ENCODE data around the gene BORCS6. TPM values are rescaled to one million over a fixed set of nuclear protein-coding genes. Genes with fewer than 3 reads are reported as not detected.

BORCS6 gene
- total and polyA plus RNA-seq, 2 of the 13 experiments (the other 11 are each of a cell fraction or from before 2014, with no cell fraction given), result 2.0 to 5.1 TPM

- WGBS (ENCODE audit: low lambda C conversion rate), result under 1% methylated on average over 25 of the region's 25 CpGs
- Histone ChIP-seq H3K27ac (ENCODE audit: extremely low read length, insufficient read depth, low read length) (peak overlapping the region; percentile 81), H3K36me3 (replicated peaks in 1 of 2; ENCODE audit: control insufficient read depth in 1 of 2, insufficient read depth in 2 of 2, low read length in 2 of 2) (no peaks in the 10 kb centered on the region), H2AFZ (ENCODE audit: low read length) (no peak overlapping the region), H3K4me3 (replicated peaks in 1 of 3; ENCODE audit: insufficient read depth in 1 of 3, low read depth in 2 of 3, low read length in 3 of 3) (peak overlapping the region; percentile 74 to 93 (median 77)), H3K4me1 (ENCODE audit: insufficient read depth, low read length) (peaks cover 39% of the 10 kb centered on the region), H3K9me3 (ENCODE audit: low read length) (no peaks in the 10 kb centered on the region), H4K20me1 (ENCODE audit: insufficient read depth, low read length) (peaks cover 6% of the 10 kb centered on the region), H3K9ac (ENCODE audit: insufficient read depth, low read depth, low read length) (peak overlapping the region; percentile 82), H3K79me2 (ENCODE audit: insufficient read depth, low read length) (peaks cover 8% of the 10 kb centered on the region), H3K27me3 (ENCODE audit: control insufficient read depth in 1 of 2, insufficient read depth in 2 of 2, low read length in 2 of 2) (no peaks in the 10 kb centered on the region; a peak in 1 of 5 replicates), H3K4me2 (ENCODE audit: low read depth, low read length) (peak overlapping the region; percentile 98)
- CTCF ChIA-PET (ENCODE audit: low intra/inter-chr PET ratio, low total read pairs), result interaction anchor here (1.3 kb wide), 1 partner anchor 49 kb away, joined by 6 read pairs; no protein-coding TSS in a partner anchor
- POLR2A ChIA-PET, result interaction anchor here (0.6 to 9.9 kb wide), 11 partner anchors 12 to 248 kb away, joined by 3 to 160 read pairs (median 9); partner anchors contain the start of genes AURKB, CTC1, NDEL1 and PFAS
- in situ Hi-C loops (cut with HindIII; ENCODE audit: extremely low pct_ligation_motif_present, low pct_unique_long_range_greater_than_20kb), result loop anchor here (5.0 to 10.0 kb wide), 2 partner anchors 35 to 63 kb away; partner anchors contain the start of gene HES7
- peak; percentile 98 for FAIRE-seq
- DNase-seq (ENCODE audit: low spot score), result peak; percentile 99
- ATAC-seq, result peak; percentile 62
- intact Hi-C loops (cut with micrococcal nuclease; ENCODE audit: unreplicated experiment), result loop anchor here (1.0 to 5.0 kb wide), 3 partner anchors 34 to 69 kb away; partner anchors contain the start of gene ALOXE3
- TSS peak; percentile 100 for BruUV-seq (replicated peaks)
- TF ChIP-seq SKI (IDR thresholded peaks at IDR 0.05; ENCODE audit: partially characterized antibody) (peak; percentile 25), ZNF354B (CRISPR knock-in tag; IDR thresholded peaks at IDR 0.05) (0 out of 2 replicates have a peak, but pooled peaks have one; percentile 49), SP1 (IDR thresholded peaks at IDR 0.05) (no peak), SP1 (CRISPR knock-in tag; IDR thresholded peaks at IDR 0.05) (peak; percentile 72; the same call in 1 of the 2 replicates), TRIM24 (CRISPR knock-in tag; IDR thresholded peaks at IDR 0.05) (no peak), ZNF430 (CRISPR knock-in tag; IDR thresholded peaks at IDR 0.05) (peak; percentile 87; the same call in 1 of the 2 replicates), ZNF792 (CRISPR knock-in tag; IDR thresholded peaks at IDR 0.05) (0 out of 2 replicates have a peak, but pooled peaks have one; percentile 15), ZFX (CRISPR knock-in tag; IDR thresholded peaks at IDR 0.05; ENCODE audit: low read depth) (peak; percentile 17), NR0B2 (CRISPR knock-in tag; IDR thresholded peaks at IDR 0.05) (no peak), ZNF580 (CRISPR knock-in tag; IDR thresholded peaks at IDR 0.05; ENCODE audit: borderline replicate concordance, low read depth) (peak; percentile 82; the same call in 1 of the 2 replicates), NPAS2 (CRISPR knock-in tag; IDR thresholded peaks at IDR 0.05; ENCODE audit: borderline replicate concordance) (no peak), GABPB1 (CRISPR knock-in tag; IDR thresholded peaks at IDR 0.05) (no peak; the same call in 1 of the 2 replicates), GMEB2 (CRISPR knock-in tag; IDR thresholded peaks at IDR 0.05; ENCODE audit: low read depth) (0 out of 2 replicates have a peak, but pooled peaks have one; percentile 52), U2AF2 (IDR thresholded peaks at IDR 0.05; ENCODE audit: low read depth, low read length) (no peak), ZNF574 (CRISPR knock-in tag; IDR thresholded peaks at IDR 0.05) (peak; percentile 52; the same call in 1 of the 2 replicates), SIN3A (IDR thresholded peaks at IDR 0.05; ENCODE audit: borderline replicate concordance, low read depth, low read length) (peak; percentile 68; the same call in 1 of the 2 replicates)
These were observed 2.3 kb downstream of the BORCS6 start for GRCh38 chr17:8187517-8188262.

Data from HepG2 (cell line).